Tibial artery (tissue), 4 donors: Measurements from ENCODE around the gene VGLL4.

Experiments used
- DNase-seq, 2 donors: peaks; one replicate each; pipeline ENCODE4 v3.0.0-alpha.2; 2019
- H3K27ac ChIP-seq, 2 donors: fragments of 200-600 bp; sonication (generic) in 1 of 2; 1 replicate in 1 of 2; 2 replicates in 1 of 2; pipeline ENCODE4 v1.5.1; 2018 to 2019; ENCODE audit warnings: mild to moderate bottlenecking in 1 of 2
- H3K27me3 ChIP-seq, 2 donors: fragments of 200-600 bp; sonication (generic) in 1 of 2; one replicate each; pipeline versions ENCODE4 v1.5.1 to v1.6.0; 2016 to 2019
- H3K36me3 ChIP-seq, 3 donors: fragments of 200-600 bp; sonication (generic) in 2 of 3; one replicate each; pipeline ENCODE4 v1.5.1; 2016 to 2019; ENCODE audit warnings: mild to moderate bottlenecking in 2 of 3
- H3K4me1 ChIP-seq, 4 donors: fragments of 200-600 bp; sonication (generic) in 2 of 4; 1 replicate in 3 of 4; 2 replicates in 1 of 4; pipeline ENCODE4 v1.5.1; 2016 to 2019
- H3K4me3 ChIP-seq, 2 donors: fragments of 200-600 bp; sonication (generic) in 1 of 2; 1 replicate in 1 of 2; 2 replicates in 1 of 2; pipeline ENCODE4 v1.5.1; 2018 to 2019; ENCODE audit warnings: mild to moderate bottlenecking in 2 of 2
- H3K9me3 ChIP-seq, 3 donors: fragments of 200-600 bp; sonication (generic) in 1 of 3; one replicate each; pipeline ENCODE4 v1.5.1; 2016 to 2019
- CTCF ChIP-seq, 2 experiments: fragments of 200-600 bp in 1 of 2; fragments of 450-650 bp in 1 of 2; IDR thresholded peaks; one replicate each; pipeline ENCODE4 v1.5.1; 2017 to 2019; ENCODE audit warnings: antibody characterized with exemption in 2 of 2, mild to moderate bottlenecking in 1 of 2, moderate library complexity in 1 of 2
- intact Hi-C: fragments of 100-400 bp; cut with DNase I; formaldehyde crosslinking; loops from one replicate; pipeline ENCODE4 v1.15.0; 2023; ENCODE audit warnings: low total_unique reads

Gene VGLL4

GRCh38 chr3:11680509-11680908, 36.8 kb upstream of the VGLL4 start:
- H3K27me3 ChIP-seq: no peaks in the 10 kb centered on the region
- TF ChIP-seq CTCF (IDR thresholded peaks at IDR 0.05): no peak
- H3K4me3 ChIP-seq: no peak overlapping the region
- intact Hi-C loops: no loop called here
- no peak for DNase-seq
- H3K27ac ChIP-seq: no peak overlapping the region
- peaks cover 0 to 5% (median 0%) of the 10 kb centered on the region in 4 donors for H3K4me1 ChIP-seq
- H3K9me3 ChIP-seq: no peaks in the 10 kb centered on the region
- peaks cover 0 to 4% (median 0%) of the 10 kb centered on the region in 3 donors for H3K36me3 ChIP-seq

- no peaks in the 10 kb centered on the region for H3K9me3 ChIP-seq
- H3K4me1 ChIP-seq: peaks cover 0 to 5% (median 0%) of the 10 kb centered on the region in 4 donors
- H3K4me3 ChIP-seq: no peak overlapping the region
- H3K36me3 ChIP-seq: peaks cover 0 to 4% (median 0%) of the 10 kb centered on the region in 3 donors
- DNase-seq: no peak
- intact Hi-C loops: no loop called here
- TF ChIP-seq CTCF (IDR thresholded peaks at IDR 0.05): no peak
- no peak overlapping the region for H3K27ac ChIP-seq
- no peaks in the 10 kb centered on the region for H3K27me3 ChIP-seq
Observed at GRCh38 chr3:11679964-11680363, 36.2 kb upstream of the VGLL4 start.

GRCh38 chr3:11672363-11672762, 28.6 kb upstream of the VGLL4 start:
- Histone ChIP-seq H3K4me1 (peaks cover 0 to 56% (median 29%) of the 10 kb centered on the region in 4 donors), H3K9me3 (no peaks in the 10 kb centered on the region), H3K27me3 (no peaks in the 10 kb centered on the region), H3K36me3 (no peaks in the 10 kb centered on the region), H3K4me3 (peak overlapping the region in 1 of 2 donors; percentile 7), H3K27ac (peak overlapping the region; percentile 29)
- no peak for TF ChIP-seq CTCF (IDR thresholded peaks at IDR 0.05)
- DNase-seq: no peak
- intact Hi-C loops: no loop called here

- peaks cover 0 to 56% (median 29%) of the 10 kb centered on the region in 4 donors for H3K4me1 ChIP-seq
- no peaks in the 10 kb centered on the region for H3K27me3 ChIP-seq
- TF ChIP-seq CTCF (IDR thresholded peaks at IDR 0.05): no peak
- intact Hi-C loops: no loop called here
- no peaks in the 10 kb centered on the region for H3K9me3 ChIP-seq
- H3K36me3 ChIP-seq: no peaks in the 10 kb centered on the region
- no peak overlapping the region for H3K4me3 ChIP-seq
- DNase-seq: peak in 1 of 2 donors; percentile 37
- H3K27ac ChIP-seq: peak overlapping the region; percentile 5 to 20
Observed at GRCh38 chr3:11671648-11672100, 28.0 kb upstream of the VGLL4 start.

- Histone ChIP-seq H3K4me1 (peaks cover 0 to 72% (median 36%) of the 10 kb centered on the region in 4 donors), H3K9me3 (no peaks in the 10 kb centered on the region), H3K27ac (no peak overlapping the region), H3K27me3 (no peaks in the 10 kb centered on the region), H3K4me3 (no peak overlapping the region), H3K36me3 (no peaks in the 10 kb centered on the region)
- no peak for DNase-seq
- intact Hi-C loops: no loop called here
- no peak for TF ChIP-seq CTCF (IDR thresholded peaks at IDR 0.05)
Observed at GRCh38 chr3:11668243-11669235, 24.8 kb upstream of the VGLL4 start.
